NCI-H2171 (cell line): ENCODE results near the gene ATP6V0E1.

ENCODE experiments used
- DNase-seq: peaks from one replicate; lab custom pipeline; 2025; lab: John Stamatoyannopoulos, UW

ATP6V0E1 gene

GRCh38 chr5:173078878-173079277, 95.3 kb downstream of the ATP6V0E1 start:
- no peak for DNase-seq
